ENCODE data around the gene ERGIC3. TPM values are rescaled to one million over a fixed set of nuclear protein-coding genes. Genes with fewer than 3 reads are reported as not detected.

Gene ERGIC3
- total and polyA plus RNA-seq, 3 experiments from 2014 or later, result 114 to 137 (median 136) TPM

DNA sequence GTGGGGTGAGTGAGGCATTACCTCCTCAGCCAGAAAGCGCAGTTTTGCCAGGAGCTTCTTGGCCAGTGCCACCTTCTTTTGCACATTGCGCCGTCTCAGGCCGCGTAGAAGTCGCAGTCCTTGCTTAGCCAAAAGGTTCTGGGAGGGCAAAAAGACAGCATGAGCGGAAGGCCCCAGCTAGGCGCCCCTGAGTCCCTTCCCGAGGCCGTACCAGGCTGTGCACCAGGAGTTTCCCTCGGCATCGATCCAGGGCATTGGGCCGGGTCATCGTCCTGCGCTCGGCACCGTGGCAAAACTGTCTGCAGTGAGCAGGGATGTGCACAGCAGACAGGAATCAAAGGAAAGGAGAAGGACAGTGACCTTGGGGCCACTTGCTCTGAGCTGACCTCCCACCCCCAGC, 53.6 kb downstream of the ERGIC3 start:
- Histone ChIP-seq H3K36me3 (ENCODE audit: insufficient read depth, low read length) (no peaks in the 10 kb centered on the region), H3K27ac (ENCODE audit: low read depth, low read length) (no peak overlapping the region), H3K4me3 (ENCODE audit: low read length) (no peak overlapping the region), H3K4me1 (ENCODE audit: insufficient read depth, low read length) (no peaks in the 10 kb centered on the region), H3K9me3 (ENCODE audit: low read length) (no peaks in the 10 kb centered on the region), H3K27me3 (ENCODE audit: insufficient read depth, low read length, poor library complexity, severe bottlenecking) (no peaks in the 10 kb centered on the region)
- Mint-ChIP-seq H3K27ac (no peak overlapping the region), H3K36me3 (no peaks in the 10 kb centered on the region), H3K27me3 (peaks cover 11 to 16% of the 10 kb centered on the region in 2 donors), H3K9me3 (no peaks in the 10 kb centered on the region), H3K4me1 (no peaks in the 10 kb centered on the region), H3K4me3 (no peak overlapping the region)
- ChIA-PET CTCF (interaction anchor here (1.3 kb wide), 2 partner anchors 9 to 10 kb away, joined by 3 read pairs; no protein-coding TSS in a partner anchor), POLR2A (no interaction called here)
- no peak for DNase-seq

GRCh38 chr20:35595901-35596300, 54.0 kb downstream of the ERGIC3 start:
- no peaks in the 10 kb centered on the region for H3K9me3 ChIP-seq (ENCODE audit: low read length)
- H3K4me1 Mint-ChIP-seq, result peaks cover 2 to 4% (median 4%) of the 10 kb centered on the region in 3 donors
- H3K4me3 Mint-ChIP-seq, result no peak overlapping the region
- H3K27me3 ChIP-seq (ENCODE audit: insufficient read depth, low read length, poor library complexity, severe bottlenecking), result peaks cover 4% of the 10 kb centered on the region
- DNase-seq, result no peak
- no peaks in the 10 kb centered on the region for H3K9me3 Mint-ChIP-seq
- no peaks in the 10 kb centered on the region for H3K36me3 Mint-ChIP-seq
- H3K27me3 Mint-ChIP-seq, result peaks cover 11 to 18% of the 10 kb centered on the region in 2 donors
- peaks cover 3% of the 10 kb centered on the region for H3K4me1 ChIP-seq (ENCODE audit: insufficient read depth, low read length)
- H3K27ac ChIP-seq (ENCODE audit: low read depth, low read length), result no peak overlapping the region
- ChIA-PET POLR2A (no interaction called here), CTCF (interaction anchor here (1.3 kb wide), 1 partner anchor 11 kb away, joined by 3 read pairs; no protein-coding TSS in a partner anchor)
- H3K4me3 ChIP-seq (ENCODE audit: low read length), result no peak overlapping the region
- H3K27ac Mint-ChIP-seq, result no peak overlapping the region
- no peaks in the 10 kb centered on the region for H3K36me3 ChIP-seq (ENCODE audit: insufficient read depth, low read length)

DNA sequence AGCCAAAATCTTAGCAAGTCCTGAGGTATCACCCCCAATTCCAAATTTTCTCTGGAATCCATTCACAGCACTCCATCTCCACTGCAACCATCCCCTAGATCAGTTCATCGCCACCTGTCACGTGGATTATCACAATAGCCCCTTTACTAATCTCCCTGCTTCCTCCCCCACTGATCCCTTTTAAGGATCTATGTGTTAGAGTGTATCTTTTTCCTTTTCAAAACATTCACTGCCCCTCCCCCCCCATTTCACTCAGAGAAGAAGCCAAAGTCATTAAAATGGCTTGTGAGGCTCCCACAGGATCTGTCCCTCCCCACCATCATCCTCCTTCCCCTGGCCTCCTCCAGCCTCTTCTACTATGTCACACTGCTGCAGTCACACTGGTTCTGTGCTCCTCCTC, 55.3 kb downstream of the ERGIC3 start:
- DNase-seq, result no peak
- H3K9me3 Mint-ChIP-seq, result no peaks in the 10 kb centered on the region
- no peak overlapping the region for H3K27ac ChIP-seq (ENCODE audit: low read depth, low read length)
- CTCF ChIA-PET, result no interaction called here
- H3K27me3 Mint-ChIP-seq, result peaks cover 16 to 23% of the 10 kb centered on the region in 2 donors
- H3K9me3 ChIP-seq (ENCODE audit: low read length), result no peaks in the 10 kb centered on the region
- H3K27ac Mint-ChIP-seq, result no peak overlapping the region
- no peak overlapping the region for H3K4me3 ChIP-seq (ENCODE audit: low read length)
- no peaks in the 10 kb centered on the region for H3K36me3 ChIP-seq (ENCODE audit: insufficient read depth, low read length)
- H3K4me1 ChIP-seq (ENCODE audit: insufficient read depth, low read length), result peaks cover 9% of the 10 kb centered on the region
- H3K4me1 Mint-ChIP-seq, result peaks cover 5 to 15% (median 10%) of the 10 kb centered on the region in 3 donors
- H3K36me3 Mint-ChIP-seq, result no peaks in the 10 kb centered on the region
- POLR2A ChIA-PET, result no interaction called here
- peaks cover 9% of the 10 kb centered on the region for H3K27me3 ChIP-seq (ENCODE audit: insufficient read depth, low read length, poor library complexity, severe bottlenecking)
- H3K4me3 Mint-ChIP-seq, result no peak overlapping the region

DNA sequence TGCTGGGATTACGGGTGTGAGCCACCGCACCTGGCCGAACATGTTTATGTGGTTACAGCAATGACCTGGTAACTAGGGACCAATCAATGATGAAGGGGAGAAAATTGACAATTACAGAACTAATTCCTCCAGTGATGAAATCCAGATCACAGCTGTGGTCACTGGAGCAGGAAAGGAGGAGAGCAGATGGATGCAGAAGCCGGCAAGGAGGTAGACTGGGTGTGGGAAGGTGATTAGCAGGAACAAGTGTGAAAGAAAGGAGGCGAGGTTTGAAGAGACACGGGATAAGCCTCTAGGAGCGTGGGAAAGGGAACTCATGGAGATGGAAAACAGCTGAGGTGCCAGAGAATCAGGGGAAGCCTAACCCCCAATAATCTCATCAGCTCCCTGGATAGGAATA, 56.6 kb downstream of the ERGIC3 start:
- H3K9me3 Mint-ChIP-seq, result no peaks in the 10 kb centered on the region
- Histone ChIP-seq H3K27me3 (ENCODE audit: insufficient read depth, low read length, poor library complexity, severe bottlenecking) (peaks cover 12% of the 10 kb centered on the region), H3K36me3 (ENCODE audit: insufficient read depth, low read length) (no peaks in the 10 kb centered on the region), H3K4me1 (ENCODE audit: insufficient read depth, low read length) (peaks cover 9% of the 10 kb centered on the region), H3K4me3 (ENCODE audit: low read length) (no peak overlapping the region), H3K27ac (ENCODE audit: low read depth, low read length) (no peak overlapping the region), H3K9me3 (ENCODE audit: low read length) (no peaks in the 10 kb centered on the region)
- POLR2A ChIA-PET, result no interaction called here
- H3K27ac Mint-ChIP-seq, result peak overlapping the region in 1 of 8 donors; percentile 69
- H3K4me3 Mint-ChIP-seq, result peak overlapping the region in 2 of 7 donors; percentile 63 to 67
- H3K4me1 Mint-ChIP-seq, result peaks cover 5 to 15% (median 10%) of the 10 kb centered on the region in 3 donors
- peaks cover 16 to 23% of the 10 kb centered on the region in 2 donors for H3K27me3 Mint-ChIP-seq
- peaks cover 0 to 1% (median 0%) of the 10 kb centered on the region in 3 donors for H3K36me3 Mint-ChIP-seq
- CTCF ChIA-PET, result interaction anchor here (0.7 to 0.9 kb wide), 2 partner anchors 21 to 120 kb away, joined by 3 read pairs; no protein-coding TSS in a partner anchor
- DNase-seq, result no peak

DNA sequence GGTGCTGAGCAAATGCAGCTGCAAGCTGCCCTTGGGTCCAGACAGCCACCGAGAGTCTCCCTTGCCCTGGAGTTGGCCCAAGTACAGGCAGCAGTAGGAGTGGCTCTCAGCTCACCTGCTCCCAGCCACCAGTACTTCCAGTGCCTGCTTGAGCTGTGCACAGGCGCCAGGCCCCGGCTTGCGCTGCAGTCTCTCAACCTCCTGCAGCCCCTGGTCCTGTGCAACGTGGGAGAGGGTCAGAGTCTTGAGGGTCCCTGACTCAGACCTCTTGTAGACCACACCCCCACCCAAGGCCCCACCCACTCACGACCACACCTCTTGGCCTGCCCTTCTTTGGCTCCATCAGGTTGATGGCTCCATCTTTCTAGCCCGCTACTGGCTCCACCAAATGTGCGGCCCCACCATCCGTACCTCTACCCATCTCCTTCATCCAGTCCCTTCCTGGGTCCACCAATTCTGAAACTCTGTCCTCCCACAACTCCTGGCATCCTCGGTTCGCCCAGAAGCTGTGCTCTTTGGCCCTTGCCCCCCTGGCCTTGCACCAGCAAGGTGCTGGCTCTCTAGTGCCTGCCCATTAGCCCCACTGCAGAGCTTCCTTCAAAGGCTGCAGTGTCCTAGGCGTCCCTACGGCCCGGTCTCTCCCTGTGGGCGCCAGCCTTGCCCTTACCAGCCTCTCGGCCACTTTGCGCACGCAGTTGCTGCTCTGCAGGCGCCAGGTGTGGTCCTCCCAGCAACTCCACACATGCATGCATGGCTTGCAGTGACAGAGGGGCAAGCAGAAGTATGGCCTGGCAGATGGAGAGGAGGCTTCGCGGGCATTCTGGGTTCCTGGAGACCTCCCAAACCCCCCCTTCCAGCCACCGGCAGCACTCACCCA, 57.3 kb downstream of the ERGIC3 start:
- H3K27ac ChIP-seq (ENCODE audit: low read depth, low read length), result no peak overlapping the region
- H3K36me3 Mint-ChIP-seq, result peaks cover 0 to 1% (median 0%) of the 10 kb centered on the region in 3 donors
- DNase-seq, result no peak
- CTCF ChIA-PET, result interaction anchor here (0.5 to 0.9 kb wide), 3 partner anchors 20 to 127 kb away, joined by 3 read pairs; no protein-coding TSS in a partner anchor
- H3K27me3 ChIP-seq (ENCODE audit: insufficient read depth, low read length, poor library complexity, severe bottlenecking), result peaks cover 12% of the 10 kb centered on the region
- H3K27me3 Mint-ChIP-seq, result peaks cover 16 to 23% of the 10 kb centered on the region in 2 donors
- peaks cover 9% of the 10 kb centered on the region for H3K4me1 ChIP-seq (ENCODE audit: insufficient read depth, low read length)
- no peaks in the 10 kb centered on the region for H3K9me3 ChIP-seq (ENCODE audit: low read length)
- peaks cover 5 to 15% (median 10%) of the 10 kb centered on the region in 3 donors for H3K4me1 Mint-ChIP-seq
- POLR2A ChIA-PET, result no interaction called here
- no peak overlapping the region for H3K4me3 Mint-ChIP-seq
- H3K4me3 ChIP-seq (ENCODE audit: low read length), result no peak overlapping the region
- H3K9me3 Mint-ChIP-seq, result no peaks in the 10 kb centered on the region
- no peak overlapping the region for H3K27ac Mint-ChIP-seq
- H3K36me3 ChIP-seq (ENCODE audit: insufficient read depth, low read length), result no peaks in the 10 kb centered on the region

DNA sequence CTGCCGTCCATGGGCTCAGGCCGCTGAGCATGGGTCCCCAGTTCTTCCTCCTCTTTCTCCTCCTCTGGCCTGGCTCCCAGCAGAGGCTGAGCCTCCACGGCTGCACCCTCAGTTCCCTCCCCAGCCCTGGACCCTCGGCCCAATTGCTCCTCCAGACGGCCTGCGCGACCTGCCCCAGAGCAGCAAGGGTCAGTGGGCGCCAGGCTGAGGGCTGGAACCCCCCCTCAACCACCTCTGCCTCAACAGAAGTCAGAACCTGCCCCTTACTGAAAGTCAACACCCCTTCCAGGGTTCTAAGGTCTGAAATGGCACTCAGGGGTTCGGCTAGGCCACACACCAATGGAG, 57.9 kb downstream of the ERGIC3 start:
- H3K4me1 ChIP-seq (ENCODE audit: insufficient read depth, low read length), result peaks cover 9% of the 10 kb centered on the region
- Mint-ChIP-seq H3K27me3 (peaks cover 16 to 23% of the 10 kb centered on the region in 2 donors), H3K4me1 (peaks cover 5 to 15% (median 10%) of the 10 kb centered on the region in 3 donors), H3K27ac (no peak overlapping the region), H3K9me3 (no peaks in the 10 kb centered on the region), H3K36me3 (peaks cover 0 to 1% (median 0%) of the 10 kb centered on the region in 3 donors), H3K4me3 (peak overlapping the region in 3 of 7 donors; percentile 11 to 74 (median 17))
- H3K9me3 ChIP-seq (ENCODE audit: low read length), result no peaks in the 10 kb centered on the region
- DNase-seq, result no peak
- H3K27ac ChIP-seq (ENCODE audit: low read depth, low read length), result no peak overlapping the region
- peaks cover 12% of the 10 kb centered on the region for H3K27me3 ChIP-seq (ENCODE audit: insufficient read depth, low read length, poor library complexity, severe bottlenecking)
- no peaks in the 10 kb centered on the region for H3K36me3 ChIP-seq (ENCODE audit: insufficient read depth, low read length)
- ChIA-PET POLR2A (no interaction called here), CTCF (interaction anchor here (2.1 kb wide), 1 partner anchor 58 kb away, joined by 5 read pairs; the partner anchor contains the start of gene ERGIC3)
- H3K4me3 ChIP-seq (ENCODE audit: low read length), result no peak overlapping the region

- ChIA-PET POLR2A (interaction anchor here (0.6 to 0.9 kb wide), 3 partner anchors 17 to 142 kb away, joined by 3 to 5 read pairs (median 4); partner anchors contain the start of gene RBM39), CTCF (interaction anchor here (0.5 to 5.4 kb wide), 16 partner anchors 9 to 284 kb away, joined by 3 to 55 read pairs (median 4); partner anchors contain the start of genes ERGIC3, NFS1, ROMO1 and SPAG4)
- H3K27me3 Mint-ChIP-seq, result peaks cover 16 to 23% of the 10 kb centered on the region in 2 donors
- Histone ChIP-seq H3K36me3 (ENCODE audit: insufficient read depth, low read length) (no peaks in the 10 kb centered on the region), H3K4me3 (ENCODE audit: low read length) (no peak overlapping the region), H3K27me3 (ENCODE audit: insufficient read depth, low read length, poor library complexity, severe bottlenecking) (peaks cover 12% of the 10 kb centered on the region), H3K27ac (ENCODE audit: low read depth, low read length) (no peak overlapping the region), H3K4me1 (ENCODE audit: insufficient read depth, low read length) (peaks cover 9% of the 10 kb centered on the region), H3K9me3 (ENCODE audit: low read length) (no peaks in the 10 kb centered on the region)
- H3K4me3 Mint-ChIP-seq, result peak overlapping the region; percentile 64 to 90 (median 81)
- peaks cover 5 to 15% (median 10%) of the 10 kb centered on the region in 3 donors for H3K4me1 Mint-ChIP-seq
- H3K27ac Mint-ChIP-seq, result peak overlapping the region in 2 of 8 donors; percentile 68 to 79
- H3K36me3 Mint-ChIP-seq, result peaks cover 0 to 1% (median 0%) of the 10 kb centered on the region in 3 donors
- H3K9me3 Mint-ChIP-seq, result no peaks in the 10 kb centered on the region
- no peak for DNase-seq
Measured at GRCh38 chr20:35600176-35600992, 58.5 kb downstream of the ERGIC3 start.

Data from CD8-positive, alpha-beta memory T cell (primary cell).